H9 (cell line): ENCODE data around the gene OARD1. TPM values are rescaled to one million over a fixed set of nuclear protein-coding genes. Genes with fewer than 3 reads are reported as not detected.

Source experiments
- DNase-seq: peaks from one replicate; pipeline ENCODE4 v3.0.0-alpha.2; 2017
- H2AFZ ChIP-seq: one replicate; pipeline ENCODE4 v1.6.1; 2013; ENCODE audit warnings: mild to moderate bottlenecking, low read length, control low read depth, moderate library complexity
- H2AK5ac ChIP-seq: 2 replicates; pipeline ENCODE4 v1.6.1; 2013; ENCODE audit warnings: low read length, control low read depth, mixed read lengths; ENCODE audit not compliant: insufficient read length
- H2BK120ac ChIP-seq: one replicate; pipeline ENCODE4 v1.6.1; 2013; ENCODE audit warnings: low read depth, mild to moderate bottlenecking, low read length, control low read depth, inconsistent platforms; ENCODE audit not compliant: poor library complexity, severe bottlenecking
- H2BK12ac ChIP-seq: 2 replicates; pipeline ENCODE4 v1.6.1; 2013; ENCODE audit warnings: low read length, control low read depth, mixed read lengths, low read depth; ENCODE audit not compliant: insufficient read length
- H2BK15ac ChIP-seq: 2 replicates; pipeline ENCODE4 v1.6.1; 2013; ENCODE audit warnings: low read depth, low read length, control low read depth
- H2BK20ac ChIP-seq: one replicate; pipeline ENCODE4 v1.6.1; 2013; ENCODE audit warnings: low read depth, mild to moderate bottlenecking, low read length, control low read depth, inconsistent platforms; ENCODE audit not compliant: poor library complexity, severe bottlenecking
- H2BK5ac ChIP-seq: 2 replicates; pipeline ENCODE4 v1.6.1; 2013; ENCODE audit warnings: low read length, control low read depth, mixed read lengths; ENCODE audit not compliant: insufficient read length
- H3K14ac ChIP-seq: 2 replicates; pipeline ENCODE4 v1.6.1; 2013; ENCODE audit warnings: low read length, control low read depth; ENCODE audit not compliant: insufficient read depth
- H3K18ac ChIP-seq: 2 replicates; pipeline ENCODE4 v1.6.1; 2013; ENCODE audit warnings: low read depth, mild to moderate bottlenecking, mixed read lengths, low read length, control low read depth; ENCODE audit not compliant: insufficient read length
- H3K23ac ChIP-seq: 2 replicates; pipeline ENCODE4 v1.6.1; 2013; ENCODE audit warnings: low read length, control low read depth, mixed read lengths, low read depth; ENCODE audit not compliant: insufficient read length
- H3K23me2 ChIP-seq: 2 replicates; pipeline ENCODE4 v1.6.1; 2013; ENCODE audit warnings: low read depth, mild to moderate bottlenecking, mixed read lengths, low read length, control low read depth; ENCODE audit not compliant: insufficient read length, poor library complexity, severe bottlenecking
- H3K27ac ChIP-seq: 2 replicates; pipeline ENCODE4 v1.5.1; 2013; ENCODE audit warnings: low read length, control low read depth, mixed read lengths, low read depth; ENCODE audit not compliant: insufficient read length
- H3K27me3 ChIP-seq: 2 replicates; pipeline ENCODE4 v1.6.1; 2013; ENCODE audit warnings: low read length, control low read depth, inconsistent platforms; ENCODE audit not compliant: insufficient read depth
- H3K4ac ChIP-seq: 2 replicates; pipeline ENCODE4 v1.6.1; 2013; ENCODE audit warnings: low read depth, mild to moderate bottlenecking, control low read depth, inconsistent platforms, low read length, moderate library complexity
- H3K4me1 ChIP-seq: 2 replicates; pipeline ENCODE4 v1.6.1; 2013; ENCODE audit warnings: low read length, control low read depth, inconsistent platforms; ENCODE audit not compliant: insufficient read depth
- H3K4me2 ChIP-seq: 2 replicates; pipeline ENCODE4 v1.6.1; 2013; ENCODE audit warnings: low read length, control low read depth, mixed read lengths; ENCODE audit not compliant: insufficient read length, insufficient read depth
- H3K56ac ChIP-seq: 2 replicates; pipeline ENCODE4 v1.6.1; 2013; ENCODE audit warnings: low read depth, mild to moderate bottlenecking, mixed read lengths, low read length, control low read depth; ENCODE audit not compliant: insufficient read length
- H3K79me1 ChIP-seq: 2 replicates; pipeline ENCODE4 v1.6.1; 2013; ENCODE audit warnings: low read depth, mild to moderate bottlenecking, moderate library complexity, low read length, control low read depth, inconsistent platforms; ENCODE audit not compliant: insufficient read depth, poor library complexity, severe bottlenecking
- H3K79me2 ChIP-seq: 2 replicates; pipeline ENCODE4 v1.6.1; 2013; ENCODE audit warnings: low read length, control low read depth, inconsistent platforms; ENCODE audit not compliant: insufficient read depth
- H3K9ac ChIP-seq: 2 replicates; pipeline ENCODE4 v1.6.1; 2013; ENCODE audit warnings: low read length, control low read depth, mixed read lengths; ENCODE audit not compliant: insufficient read length; ENCODE audit errors: extremely low read depth
- H3K9me3 ChIP-seq: one replicate; pipeline ENCODE4 v1.6.1; 2013; ENCODE audit warnings: low read depth, low read length, inconsistent platforms; ENCODE audit not compliant: control insufficient read depth
- H3T11ph ChIP-seq: one replicate; pipeline ENCODE4 v1.6.1; 2013; ENCODE audit warnings: mild to moderate bottlenecking, low read length, control low read depth, inconsistent platforms
- H4K20me1 ChIP-seq: one replicate; pipeline ENCODE4 v1.6.1; 2013; ENCODE audit not compliant: control insufficient read depth, insufficient read length, insufficient read depth
- H4K5ac ChIP-seq: 2 replicates; pipeline ENCODE4 v1.6.1; 2013; ENCODE audit warnings: low read depth, mild to moderate bottlenecking, mixed read lengths, low read length, control low read depth; ENCODE audit not compliant: insufficient read length
- H4K8ac ChIP-seq: replicated peaks from 2 replicates; pipeline ENCODE4 v1.6.1; 2013; ENCODE audit warnings: low read length, control low read depth, mixed read lengths, low read depth; ENCODE audit not compliant: insufficient read length
- H4K91ac ChIP-seq: 2 replicates; pipeline ENCODE4 v1.6.1; 2013; ENCODE audit warnings: low read depth, mild to moderate bottlenecking, moderate library complexity, mixed read lengths, low read length, control low read depth; ENCODE audit not compliant: insufficient read length
- H3K27ac Mint-ChIP-seq, 3 experiments: 2 replicates in 2 of 3; 3 replicates in 1 of 3; pipeline ENCODE4 v1.8.0; 2020 to 2021; ENCODE audit warnings: mixed read lengths in 3 of 3, mild to moderate bottlenecking in 1 of 3, moderate library complexity in 1 of 3
- H3K27me3 Mint-ChIP-seq: 2 replicates; pipeline ENCODE4 v1.8.0; 2021; ENCODE audit warnings: low read depth, mild to moderate bottlenecking, moderate library complexity, mixed read lengths
- H3K36me3 Mint-ChIP-seq, 3 experiments: 2 replicates in 2 of 3; 3 replicates in 1 of 3; pipeline ENCODE4 v1.8.0; 2020 to 2021; ENCODE audit warnings: low read depth in 3 of 3, mixed read lengths in 3 of 3; ENCODE audit not compliant: insufficient read depth in 1 of 3
- H3K4me1 Mint-ChIP-seq, 2 experiments: 2 replicates each; pipeline ENCODE4 v1.8.0; 2020; ENCODE audit warnings: mixed read lengths in 2 of 2
- H3K4me3 Mint-ChIP-seq, 2 experiments: 2 replicates in 1 of 2; 3 replicates in 1 of 2; pipeline ENCODE4 v1.8.0; 2020 to 2021; ENCODE audit warnings: mild to moderate bottlenecking in 2 of 2, mixed read lengths in 2 of 2, moderate library complexity in 1 of 2
- H3K9me3 Mint-ChIP-seq, 2 experiments: 2 replicates in 1 of 2; 3 replicates in 1 of 2; pipeline ENCODE4 v1.8.0; 2020; ENCODE audit warnings: mild to moderate bottlenecking in 2 of 2, mixed read lengths in 2 of 2, moderate library complexity in 1 of 2
- CTCF ChIP-seq: fragments of 200-600 bp; sonication (generic); conservative IDR thresholded peaks from 3 replicates; pipeline ENCODE4 v1.8.0; 2021; ENCODE audit warnings: antibody characterized with exemption, mild to moderate bottlenecking
- WGBS: extraction: QIAGEN DNeasy Blood & Tissue Kit; methylation state at CpG from one replicate; pipeline ENCODE4 v1.1.7; 2013; ENCODE audit warnings: missing lambda C conversion rate, low lambda C conversion rate, mixed read lengths; ENCODE audit not compliant: insufficient read length; ENCODE audit errors: extremely low coverage; 5-methylcytosine and 5-hydroxymethylcytosine counted together
- total RNA-seq: library from RNA; stranded (reverse); gene quantifications from 2 replicates; pipeline ENCODE4 v1.2.1, GENCODE V29; 2021

The OARD1 gene
- total RNA-seq, 1 experiment from 2014 or later = 36.6 TPM

GRCh38 chr6:41040101-41040939 is 31.8 kb downstream of the OARD1 start:
- Histone ChIP-seq H3K9ac (no peak overlapping the region), H2BK12ac (no peak overlapping the region), H3K4me1 (no peaks in the 10 kb centered on the region), H4K8ac (no peak overlapping the region), H3K14ac (no peak overlapping the region), H3K79me1 (no peaks in the 10 kb centered on the region), H3K9me3 (no peaks in the 10 kb centered on the region), H2BK120ac (no peak overlapping the region), H4K5ac (no peak overlapping the region), H2BK5ac (no peak overlapping the region), H3K27ac (no peak overlapping the region), H3T11ph (no peak overlapping the region), H2BK15ac (no peak overlapping the region), H3K23ac (no peak overlapping the region), H4K20me1 (no peaks in the 10 kb centered on the region), H3K56ac (no peak overlapping the region), H3K27me3 (no peaks in the 10 kb centered on the region), H2AK5ac (no peak overlapping the region), H3K79me2 (no peaks in the 10 kb centered on the region), H4K91ac (no peak overlapping the region), H3K4me2 (no peak overlapping the region), H2BK20ac (no peak overlapping the region), H2AFZ (no peak overlapping the region), H3K18ac (no peak overlapping the region), H3K23me2 (no peaks in the 10 kb centered on the region), H3K4ac (no peak overlapping the region)
- Mint-ChIP-seq H3K27me3 (no peaks in the 10 kb centered on the region; the same call in 1 of the 2 replicates), H3K27ac (peak overlapping the region in 1 of 3 experiments; percentile 63; a peak in 1 of 7 replicates), H3K9me3 (no peaks in the 10 kb centered on the region; a peak in 1 of 5 replicates), H3K4me3 (no peak overlapping the region), H3K36me3 (no peaks in the 10 kb centered on the region), H3K4me1 (peaks cover 12 to 15% of the 10 kb centered on the region in 2 experiments)
- DNase-seq = no peak
- no CpG with 5 or more reads among the region's 6 CpGs for WGBS
- TF ChIP-seq CTCF = no peak
